Tibial artery (tissue), 4 donors: ENCODE data around the gene TAF9.
A peak's percentile ranks its signal among the peaks of the same experiment; 100 is the strongest.

Source experiments
- DNase-seq, 2 donors: peaks; one replicate each; pipeline ENCODE4 v3.0.0-alpha.2; 2019
- H3K27ac ChIP-seq, 2 donors: fragments of 200-600 bp; sonication (generic) in 1 of 2; 1 replicate in 1 of 2; 2 replicates in 1 of 2; pipeline ENCODE4 v1.5.1; 2018 to 2019; ENCODE audit warnings: mild to moderate bottlenecking in 1 of 2
- H3K27me3 ChIP-seq, 2 donors: fragments of 200-600 bp; sonication (generic) in 1 of 2; one replicate each; pipeline versions ENCODE4 v1.5.1 to v1.6.0; 2016 to 2019
- H3K36me3 ChIP-seq, 3 donors: fragments of 200-600 bp; sonication (generic) in 2 of 3; one replicate each; pipeline ENCODE4 v1.5.1; 2016 to 2019; ENCODE audit warnings: mild to moderate bottlenecking in 2 of 3
- H3K4me1 ChIP-seq, 4 donors: fragments of 200-600 bp; sonication (generic) in 2 of 4; 1 replicate in 3 of 4; 2 replicates in 1 of 4; pipeline ENCODE4 v1.5.1; 2016 to 2019
- H3K4me3 ChIP-seq, 2 donors: fragments of 200-600 bp; sonication (generic) in 1 of 2; 1 replicate in 1 of 2; 2 replicates in 1 of 2; pipeline ENCODE4 v1.5.1; 2018 to 2019; ENCODE audit warnings: mild to moderate bottlenecking in 2 of 2
- H3K9me3 ChIP-seq, 3 donors: fragments of 200-600 bp; sonication (generic) in 1 of 3; one replicate each; pipeline ENCODE4 v1.5.1; 2016 to 2019
- CTCF ChIP-seq, 2 experiments: fragments of 200-600 bp in 1 of 2; fragments of 450-650 bp in 1 of 2; IDR thresholded peaks; one replicate each; pipeline ENCODE4 v1.5.1; 2017 to 2019; ENCODE audit warnings: antibody characterized with exemption in 2 of 2, mild to moderate bottlenecking in 1 of 2, moderate library complexity in 1 of 2
- intact Hi-C: fragments of 100-400 bp; cut with DNase I; formaldehyde crosslinking; loops from one replicate; pipeline ENCODE4 v1.15.0; 2023; ENCODE audit warnings: low total_unique reads

TAF9 gene

GRCh38 chr5:69369340-69370121, at the start of gene TAF9, which contains the start of the genes AK6 and RAD17:
Gene TAF9, minus strand, starts transcription at chr5:69369520. Its CDS starts 3,783 bp downstream, at chr5:69365737.
Gene AK6, minus strand, starts transcription at chr5:69369520. Its CDS starts 30 bp downstream, at chr5:69369490.
Gene RAD17, plus strand, starts transcription at chr5:69369818. Its CDS starts 2,391 bp downstream, at chr5:69372209.
- H3K27me3 ChIP-seq: no peaks in the 10 kb centered on the region
- peak; percentile 92 to 94 for DNase-seq
- H3K9me3 ChIP-seq: no peaks in the 10 kb centered on the region
- peak within 1 kb of the TSS; percentile 95 to 97 for H3K27ac ChIP-seq
- peak within 1 kb of the TSS; percentile 78 to 91 for H3K4me3 ChIP-seq
- intact Hi-C loops: loop anchor here (5.0 to 10.0 kb wide), 2 partner anchors 135 to 277 kb away; partner anchors contain the start of genes CDK7 and SLC30A5
- no peak for TF ChIP-seq CTCF (IDR thresholded peaks at IDR 0.05)
- H3K4me1 ChIP-seq: peaks cover 0 to 35% (median 15%) of the 10 kb centered on the region in 4 donors
- H3K36me3 ChIP-seq: peaks cover 15 to 29% (median 18%) of the 10 kb centered on the region in 3 donors

- no peaks in the 10 kb centered on the region for H3K27me3 ChIP-seq
- peaks cover 0 to 12% (median 4%) of the 10 kb centered on the region in 4 donors for H3K4me1 ChIP-seq
- no peak overlapping the region for H3K27ac ChIP-seq
- H3K36me3 ChIP-seq: peaks cover 0 to 15% (median 7%) of the 10 kb centered on the region in 3 donors
- TF ChIP-seq CTCF (IDR thresholded peaks at IDR 0.05): no peak
- intact Hi-C loops: no loop called here
- no peak overlapping the region for H3K4me3 ChIP-seq
- no peaks in the 10 kb centered on the region for H3K9me3 ChIP-seq
- DNase-seq: no peak
Observed at GRCh38 chr5:69418554-69418953, 49.2 kb upstream of the TAF9 start.

- TF ChIP-seq CTCF (IDR thresholded peaks at IDR 0.05): no peak
- H3K9me3 ChIP-seq: no peaks in the 10 kb centered on the region
- no peak overlapping the region for H3K27ac ChIP-seq
- H3K4me1 ChIP-seq: peaks cover 0 to 12% (median 4%) of the 10 kb centered on the region in 4 donors
- H3K27me3 ChIP-seq: no peaks in the 10 kb centered on the region
- intact Hi-C loops: no loop called here
- no peak overlapping the region for H3K4me3 ChIP-seq
- DNase-seq: no peak
- peaks cover 5 to 34% (median 23%) of the 10 kb centered on the region in 3 donors for H3K36me3 ChIP-seq
Observed at GRCh38 chr5:69416699-69417098, 47.4 kb upstream of the TAF9 start.

GRCh38 chr5:69416180-69416579, 46.9 kb upstream of the TAF9 start:
- Histone ChIP-seq H3K4me1 (peaks cover 0 to 12% (median 4%) of the 10 kb centered on the region in 4 donors), H3K27ac (no peak overlapping the region), H3K27me3 (no peaks in the 10 kb centered on the region), H3K4me3 (no peak overlapping the region), H3K9me3 (no peaks in the 10 kb centered on the region), H3K36me3 (peaks cover 10 to 39% (median 28%) of the 10 kb centered on the region in 3 donors)
- no peak for TF ChIP-seq CTCF (IDR thresholded peaks at IDR 0.05)
- DNase-seq: no peak
- intact Hi-C loops: no loop called here

GRCh38 chr5:69415584-69415958, 46.3 kb upstream of the TAF9 start:
- peak overlapping the region; percentile 61 to 63 for H3K4me3 ChIP-seq
- TF ChIP-seq CTCF (IDR thresholded peaks at IDR 0.05): no peak
- intact Hi-C loops: no loop called here
- H3K36me3 ChIP-seq: peaks cover 13 to 42% (median 33%) of the 10 kb centered on the region in 3 donors
- no peak overlapping the region for H3K27ac ChIP-seq
- H3K27me3 ChIP-seq: no peaks in the 10 kb centered on the region
- DNase-seq: no peak
- H3K4me1 ChIP-seq: peaks cover 0 to 12% (median 4%) of the 10 kb centered on the region in 4 donors
- no peaks in the 10 kb centered on the region for H3K9me3 ChIP-seq
